SK-N-SH (cell line): ENCODE results near the gene OCSTAMP. TPM values are rescaled to one million over a fixed set of nuclear protein-coding genes. Genes with fewer than 3 reads are reported as not detected.

Experiments
- CTCF ChIA-PET: fragments of 300-600, 350-600 bp; formaldehyde crosslinking; extraction: SDS; loops from one replicate; lab custom pipeline; 2021; lab: Yijun Ruan, JAX
- POLR2A ChIA-PET: fragments of 350-600 bp; sonication (Branson Sonifier 250); formaldehyde crosslinking; extraction: SDS; loops from one replicate; lab custom pipeline; 2020; ENCODE audit warnings: antibody characterized with exemption, inconsistent platforms; lab: Yijun Ruan, JAX
- DNase-seq: peaks from one replicate; pipeline ENCODE4 v3.0.0; 2012
- H2AFZ ChIP-seq: fragments of 200-600 bp; sonication (generic); 2 replicates; pipeline ENCODE4 v1.8.1; 2016; ENCODE audit warnings: antibody characterized with exemption, mild to moderate bottlenecking, low read depth
- H3F3A ChIP-seq: fragments of 200-600 bp; sonication (generic); replicated peaks from 2 replicates; pipeline ENCODE3; 2016; ENCODE audit warnings: antibody characterized with exemption, mild to moderate bottlenecking; ENCODE audit not compliant: insufficient read depth
- H3K27ac ChIP-seq, 2 experiments: fragments of 200-500 bp in 1 of 2; fragments of 200-600 bp in 1 of 2; sonication (Bioruptor generic) in 1 of 2; sonication (generic), shearing (Covaris generic) in 1 of 2; 2 replicates each; pipeline versions ENCODE4 v1.5.1 to v1.6.1; 2014 to 2016; ENCODE audit warnings: low read depth in 2 of 2, inconsistent platforms in 1 of 2, low read length in 1 of 2, mild to moderate bottlenecking in 1 of 2, mixed read lengths in 1 of 2
- H3K27me3 ChIP-seq: fragments of 200-600 bp; sonication (generic), shearing (Covaris generic); 2 replicates; pipeline ENCODE4 v1.6.1; 2016; ENCODE audit warnings: mixed run types; ENCODE audit not compliant: insufficient read depth
- H3K36me3 ChIP-seq, 2 experiments: fragments of 200-500 bp in 1 of 2; fragments of 200-600 bp in 1 of 2; sonication (Bioruptor generic) in 1 of 2; sonication (generic) in 1 of 2; replicated peaks in 1 of 2; 2 replicates each; pipeline versions ENCODE3 to v1.5.1; 2014 to 2016; ENCODE audit warnings: low read length in 1 of 2, mild to moderate bottlenecking in 1 of 2; ENCODE audit not compliant: insufficient read depth in 2 of 2, control insufficient read depth in 1 of 2
- H3K4me1 ChIP-seq, 2 experiments: fragments of 200-500 bp in 1 of 2; fragments of 200-600 bp in 1 of 2; sonication (Bioruptor generic) in 1 of 2; sonication (generic), shearing (Covaris generic) in 1 of 2; 2 replicates each; pipeline versions ENCODE4 v1.5.1 to v1.6.1; 2014 to 2016; ENCODE audit warnings: low read depth in 1 of 2, low read length in 1 of 2, mixed run types in 1 of 2; ENCODE audit not compliant: insufficient read depth in 2 of 2, control insufficient read depth in 1 of 2
- H3K4me2 ChIP-seq: fragments of 200-600 bp; sonication (generic), shearing (Covaris generic); 2 replicates; pipeline ENCODE4 v1.6.1; 2017; ENCODE audit warnings: mixed run types
- H3K4me3 ChIP-seq, 2 experiments: fragments of 200-500 bp in 1 of 2; fragments of 200-600 bp in 1 of 2; sonication (Bioruptor generic) in 1 of 2; sonication (generic), shearing (Covaris generic) in 1 of 2; 2 replicates each; pipeline versions ENCODE4 v1.5.1 to v1.8.1; 2014 to 2016; ENCODE audit warnings: low read depth in 2 of 2, inconsistent platforms in 1 of 2, low read length in 1 of 2, mild to moderate bottlenecking in 1 of 2, mixed read lengths in 1 of 2, moderate library complexity in 1 of 2
- H3K79me2 ChIP-seq: fragments of 200-600 bp; sonication (generic); 2 replicates; pipeline ENCODE4 v1.8.1; 2017; ENCODE audit warnings: mild to moderate bottlenecking; ENCODE audit not compliant: insufficient read depth
- H3K9ac ChIP-seq: fragments of 200-600 bp; sonication (generic); 2 replicates; pipeline ENCODE4 v1.6.1; 2017; ENCODE audit warnings: mixed run types
- H3K9me2 ChIP-seq: fragments of 200-600 bp; sonication (generic); 2 replicates; pipeline ENCODE4 v1.6.1; 2017; ENCODE audit warnings: mixed run types
- H3K9me3 ChIP-seq: fragments of 200-600 bp; sonication (generic); 2 replicates; pipeline ENCODE4 v1.6.1; 2017; ENCODE audit warnings: mixed run types, mild to moderate bottlenecking, moderate library complexity
- H4K20me1 ChIP-seq: fragments of 200-600 bp; sonication (generic); 2 replicates; pipeline ENCODE4 v1.6.1; 2017; ENCODE audit warnings: mild to moderate bottlenecking, mixed run types; ENCODE audit not compliant: insufficient read depth
- CTCF ChIP-seq: fragments of 200-600 bp; sonication (generic); IDR thresholded peaks from 2 replicates; pipeline ENCODE4 v1.6.1; 2017; ENCODE audit warnings: antibody characterized with exemption, mild to moderate bottlenecking, moderate library complexity
- EP300 ChIP-seq, 2 experiments: IDR thresholded peaks; 2 replicates each; pipeline versions ENCODE4 v1.4.0 to v1.6.1; 2012; ENCODE audit warnings: borderline replicate concordance in 1 of 2, low read depth in 1 of 2, low read length in 1 of 2
- EZH2phosphoT487 ChIP-seq: fragments of 200-600 bp; sonication (generic); IDR thresholded peaks from 2 replicates; pipeline ENCODE4 v1.6.1; 2017; ENCODE audit warnings: low read depth, mixed run types, mild to moderate bottlenecking, antibody characterized with exemption, moderate library complexity, borderline replicate concordance
- FOXM1 ChIP-seq: IDR thresholded peaks from 2 replicates; pipeline ENCODE4 v1.4.0; 2012; ENCODE audit warnings: low read depth, mild to moderate bottlenecking
- MEF2A ChIP-seq: IDR thresholded peaks from 2 replicates; pipeline ENCODE4 v1.4.0; 2012; ENCODE audit warnings: low read depth, borderline replicate concordance
- NFIC ChIP-seq: IDR thresholded peaks from 2 replicates; pipeline ENCODE4 v1.4.0; 2012; ENCODE audit warnings: borderline replicate concordance
- RAD21 ChIP-seq: IDR thresholded peaks from 2 replicates; pipeline ENCODE4 v1.6.1; 2012; ENCODE audit warnings: mild to moderate bottlenecking, low read length
- RXRA ChIP-seq: IDR thresholded peaks from 2 replicates; pipeline ENCODE4 v1.4.0; 2012; ENCODE audit warnings: low read depth, mild to moderate bottlenecking, borderline replicate concordance
- WGBS: methylation state at CpG from one replicate; pipeline ENCODE4 v1.1.6; 2017; ENCODE audit warnings: low lambda C conversion rate; 5-methylcytosine and 5-hydroxymethylcytosine counted together
- polyA plus RNA-seq, 3 experiments: library from polyadenylated mRNA; depleted of rRNA; stranded (reverse); fragments of >200 nt; gene quantifications; 2 replicates each; pipeline ENCODE4 v1.2.3, GENCODE V29; 2012

Gene OCSTAMP
- polyA plus RNA-seq, 1 of the 3 experiments (the other 2 are of a cell fraction), result not detected

- TF ChIP-seq EZH2phosphoT487 (no peak), MEF2A (no peak), CTCF (no peak), EP300 (IDR thresholded peaks at IDR 0.05; ENCODE audit: borderline replicate concordance in 1 of 2, low read depth in 1 of 2, low read length in 1 of 2) (no peak)
- TF ChIP-seq, all 33 proteins: peak for 0
Measured at GRCh38 chr20:46545077-46545826, 5.2 kb downstream of the OCSTAMP start (continued).

GRCh38 chr20:46544576-46544975 is 5.9 kb downstream of the OCSTAMP start:
- H3K27me3 ChIP-seq, result peaks cover 6% of the 10 kb centered on the region; the same call in 1 of the 2 replicates
- WGBS, result 46% methylated on average over 3 of the region's 3 CpGs
- H3K4me1 ChIP-seq, result no peaks in the 10 kb centered on the region
- H4K20me1 ChIP-seq, result no peaks in the 10 kb centered on the region
- no peaks in the 10 kb centered on the region for H3K9me2 ChIP-seq
- H3K36me3 ChIP-seq, result no peaks in the 10 kb centered on the region
- no peak overlapping the region; the same call in 1 of the 2 replicates for H2AFZ ChIP-seq
- H3K79me2 ChIP-seq, result no peaks in the 10 kb centered on the region
- DNase-seq, result no peak
- POLR2A ChIA-PET, result no interaction called here
- no peak overlapping the region for H3K27ac ChIP-seq
- no peak overlapping the region for H3K9ac ChIP-seq
- TF ChIP-seq RAD21 (peak; percentile 49), NFIC (no peak), CTCF (peak; percentile 19; the same call in 1 of the 2 replicates)
- TF ChIP-seq, all 33 proteins: peak for 2
- CTCF ChIA-PET, result interaction anchor here (0.8 to 3.4 kb wide), 9 partner anchors 13 to 152 kb away, joined by 3 to 32 read pairs (median 3); no protein-coding TSS in a partner anchor
- H3F3A ChIP-seq, result no peaks in the 10 kb centered on the region
- no peaks in the 10 kb centered on the region for H3K9me3 ChIP-seq
- no peak overlapping the region for H3K4me3 ChIP-seq
- H3K4me2 ChIP-seq, result no peak overlapping the region

- H3K9me3 ChIP-seq, result no peaks in the 10 kb centered on the region
- H3K9me2 ChIP-seq, result no peaks in the 10 kb centered on the region
- H3K27ac ChIP-seq, result no peak overlapping the region
- H4K20me1 ChIP-seq, result no peaks in the 10 kb centered on the region
- H2AFZ ChIP-seq, result no peak overlapping the region
- no peak for DNase-seq
- no peaks in the 10 kb centered on the region for H3F3A ChIP-seq
- no peak overlapping the region for H3K4me3 ChIP-seq
- CTCF ChIA-PET, result interaction anchor here (0.9 to 3.4 kb wide), 6 partner anchors 13 to 152 kb away, joined by 3 to 32 read pairs (median 3); no protein-coding TSS in a partner anchor
- TF ChIP-seq MEF2A (no peak), FOXM1 (no peak), RXRA (no peak)
- peaks cover 6% of the 10 kb centered on the region; the same call in 1 of the 2 replicates for H3K27me3 ChIP-seq
- no peaks in the 10 kb centered on the region for H3K4me1 ChIP-seq
- H3K9ac ChIP-seq, result no peak overlapping the region
- POLR2A ChIA-PET, result no interaction called here
- H3K36me3 ChIP-seq, result no peaks in the 10 kb centered on the region
- WGBS, result 8% methylated on average over 1 of the region's 1 CpG
- H3K79me2 ChIP-seq, result no peaks in the 10 kb centered on the region
- H3K4me2 ChIP-seq, result no peak overlapping the region
Measured at GRCh38 chr20:46543959-46544358, 6.5 kb downstream of the OCSTAMP start.
